GM18907 (cell line): Measurements from ENCODE around the gene HOXC10.

Experiments
- ATAC-seq: cut with Tn5 transposase; IDR thresholded peaks from one replicate; pipeline ENCODE4 v1.9.1; 2021; ENCODE audit warnings: mild to moderate bottlenecking, moderate library complexity; ENCODE audit not compliant: unreplicated experiment

The HOXC10 gene

DNA sequence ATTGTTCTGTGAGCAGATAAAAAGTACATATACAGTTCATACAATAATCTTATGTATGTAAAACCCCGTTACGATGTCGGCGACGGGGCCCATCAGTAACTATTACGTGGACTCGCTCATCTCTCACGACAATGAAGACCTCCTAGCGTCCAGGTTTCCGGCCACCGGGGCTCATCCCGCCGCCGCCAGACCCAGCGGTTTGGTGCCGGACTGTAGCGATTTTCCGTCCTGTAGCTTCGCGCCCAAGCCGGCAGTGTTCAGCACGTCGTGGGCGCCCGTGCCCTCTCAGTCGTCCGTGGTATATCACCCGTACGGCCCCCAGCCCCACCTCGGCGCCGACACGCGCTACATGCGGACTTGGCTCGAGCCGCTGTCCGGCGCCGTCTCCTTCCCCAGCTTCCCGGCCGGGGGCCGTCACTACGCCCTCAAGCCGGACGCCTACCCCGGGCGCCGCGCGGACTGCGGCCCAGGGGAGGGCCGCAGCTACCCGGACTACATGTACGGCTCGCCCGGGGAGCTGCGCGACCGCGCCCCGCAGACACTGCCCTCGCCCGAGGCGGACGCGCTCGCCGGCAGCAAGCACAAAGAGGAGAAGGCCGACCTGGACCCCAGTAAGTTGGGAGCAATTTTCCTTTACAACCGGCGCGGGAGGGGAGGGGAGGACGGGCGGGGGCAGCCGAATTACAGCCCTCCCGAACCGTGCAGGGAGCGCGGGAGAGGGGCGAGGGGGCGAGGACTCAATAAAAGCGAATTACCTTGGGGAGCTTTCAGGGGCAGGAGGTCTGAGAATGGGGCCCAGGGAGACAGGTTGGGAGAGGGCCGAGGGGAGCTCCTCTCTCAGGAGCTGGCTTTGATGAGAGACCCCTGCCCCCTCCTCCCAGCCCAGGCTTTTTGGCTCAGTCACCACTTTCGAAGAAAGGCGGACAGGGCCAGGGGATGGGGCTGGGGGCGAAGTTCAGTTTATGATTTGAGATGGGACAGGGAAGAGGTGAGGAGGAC lies 15.5 kb downstream of the HOXC10 start, which contains the start of gene HOXC9:
HOXC9 (plus strand) TSS at position 46 of the 999 bp plus-strand sequence; CDS start at position 74, 28 bp downstream.
- no peak for ATAC-seq

DNA sequence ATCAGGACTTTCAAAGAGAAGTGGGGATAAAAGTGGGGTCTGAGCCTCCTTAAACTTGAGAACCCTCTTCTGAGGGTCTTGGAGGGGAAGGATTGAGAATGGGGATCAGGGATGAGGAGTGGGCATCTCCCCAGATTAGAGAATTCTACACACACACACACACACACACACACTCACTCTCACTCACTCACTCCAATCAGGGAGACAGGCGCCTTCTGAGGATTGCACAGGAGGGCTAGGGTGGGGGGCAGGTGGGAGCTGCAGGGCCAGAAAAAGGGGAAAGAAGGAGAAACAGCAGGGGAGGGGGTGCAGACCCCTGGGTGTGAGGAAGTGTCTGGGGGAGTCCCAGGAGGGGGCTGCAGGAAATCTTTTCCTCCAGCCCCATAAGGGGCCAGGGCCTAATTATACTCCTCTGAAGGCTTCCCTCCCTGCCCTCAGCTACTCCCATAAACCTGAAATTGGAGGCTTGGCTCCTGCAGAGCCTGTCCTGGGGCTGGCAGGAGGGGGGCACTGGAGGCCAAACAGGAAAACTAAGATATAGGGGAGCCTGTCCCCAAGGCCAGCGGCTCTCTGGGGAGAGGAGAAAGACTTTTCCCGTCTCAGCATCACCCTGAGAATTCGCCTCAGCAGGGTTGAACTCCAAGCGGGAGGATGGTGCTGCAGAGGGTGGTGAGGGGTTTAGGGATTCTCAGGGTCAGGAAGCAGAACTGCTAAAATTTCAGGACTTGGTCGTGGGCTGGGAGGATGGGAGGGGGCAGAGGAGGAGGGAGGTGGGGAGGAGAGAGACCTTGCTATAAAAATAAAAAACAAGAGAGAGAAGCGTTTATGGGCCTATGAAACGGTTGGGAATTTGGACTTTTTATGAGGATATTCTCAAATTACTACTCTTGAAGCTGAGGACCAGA lies 16.6 kb downstream of the HOXC10 start:
- ATAC-seq, result no peak

- ATAC-seq, result no peak
Measured at GRCh38 chr12:54002278-54002914, 17.4 kb downstream of the HOXC10 start.

- no peak for ATAC-seq
Measured at GRCh38 chr12:54002915-54003389, 18.0 kb downstream of the HOXC10 start.

DNA sequence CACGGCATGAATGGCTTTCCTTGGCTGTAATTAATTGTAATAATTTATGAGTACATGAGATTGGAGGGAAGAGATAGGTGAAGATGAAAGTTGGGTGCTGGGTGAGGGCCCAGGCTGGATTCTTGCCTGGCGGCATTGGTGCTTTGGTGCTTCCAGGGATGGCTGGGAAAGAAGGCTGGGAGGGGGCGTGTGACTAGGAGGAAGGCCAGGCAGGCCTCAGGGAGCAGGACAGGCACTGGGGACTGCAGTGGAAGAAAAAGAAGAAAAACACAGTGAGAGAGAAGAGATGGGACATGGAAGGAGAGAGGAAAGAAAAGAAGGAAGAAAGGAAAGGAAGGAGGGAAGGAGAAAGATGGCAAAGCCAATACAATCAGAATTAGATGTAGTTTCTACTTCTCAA lies 18.7 kb downstream of the HOXC10 start:
- no peak for ATAC-seq

GRCh38 chr12:54004063-54004840 lies 19.3 kb downstream of the HOXC10 start:
- no peak for ATAC-seq

- no peak for ATAC-seq
Measured at GRCh38 chr12:54004841-54005530, 20.0 kb downstream of the HOXC10 start.

DNA sequence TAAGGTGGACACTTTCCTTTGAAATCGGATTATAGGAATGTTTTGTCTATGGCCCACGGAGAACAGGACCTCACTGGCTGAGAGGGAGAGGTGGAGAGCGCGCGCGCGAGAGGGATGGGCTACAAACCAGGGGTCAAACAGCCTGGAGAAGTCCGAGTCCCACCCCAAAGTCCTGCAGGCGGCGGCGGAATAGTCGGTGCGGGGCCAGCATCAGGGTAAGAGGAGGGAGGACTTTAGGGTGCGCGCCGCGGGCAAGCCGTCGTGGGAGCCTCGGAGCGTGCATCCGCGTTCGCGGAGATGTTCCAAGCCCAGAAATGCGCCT lies 20.5 kb downstream of the HOXC10 start:
- no peak for ATAC-seq

GRCh38 chr12:54005853-54006558 lies 21.1 kb downstream of the HOXC10 start:
- no peak for ATAC-seq

DNA sequence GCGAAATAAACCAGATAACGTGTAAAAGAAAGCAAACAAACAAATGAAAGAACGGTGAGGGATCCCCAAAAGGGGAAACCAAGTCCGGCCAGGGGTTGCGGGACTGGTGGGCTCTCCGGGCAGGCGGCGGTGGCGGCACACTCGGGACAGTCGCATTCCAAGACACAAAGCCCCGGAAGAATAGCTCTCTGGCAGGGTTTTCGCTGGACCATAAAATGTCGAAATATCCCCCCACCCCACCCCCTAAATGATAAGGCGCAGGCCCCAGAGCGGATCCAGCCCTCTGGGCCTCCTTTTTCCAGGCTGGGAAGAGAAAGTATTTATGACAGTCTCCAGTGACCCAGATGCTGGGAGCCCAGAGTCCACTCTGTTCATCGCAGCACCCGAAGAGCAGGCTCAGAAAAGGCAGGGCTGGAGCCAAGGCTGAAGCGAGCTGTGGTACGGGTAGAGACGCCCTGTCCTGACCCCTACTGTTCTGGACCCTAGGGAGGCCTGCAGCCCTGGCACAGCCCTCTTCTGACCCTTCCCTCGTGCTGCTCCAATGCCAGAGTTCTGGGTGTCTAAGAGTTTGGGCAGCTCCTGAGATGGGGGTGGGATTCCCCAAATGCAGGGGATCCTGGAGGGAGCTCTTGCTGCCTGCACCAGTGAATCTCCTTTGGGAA lies 21.7 kb downstream of the HOXC10 start:
- no peak for ATAC-seq

DNA sequence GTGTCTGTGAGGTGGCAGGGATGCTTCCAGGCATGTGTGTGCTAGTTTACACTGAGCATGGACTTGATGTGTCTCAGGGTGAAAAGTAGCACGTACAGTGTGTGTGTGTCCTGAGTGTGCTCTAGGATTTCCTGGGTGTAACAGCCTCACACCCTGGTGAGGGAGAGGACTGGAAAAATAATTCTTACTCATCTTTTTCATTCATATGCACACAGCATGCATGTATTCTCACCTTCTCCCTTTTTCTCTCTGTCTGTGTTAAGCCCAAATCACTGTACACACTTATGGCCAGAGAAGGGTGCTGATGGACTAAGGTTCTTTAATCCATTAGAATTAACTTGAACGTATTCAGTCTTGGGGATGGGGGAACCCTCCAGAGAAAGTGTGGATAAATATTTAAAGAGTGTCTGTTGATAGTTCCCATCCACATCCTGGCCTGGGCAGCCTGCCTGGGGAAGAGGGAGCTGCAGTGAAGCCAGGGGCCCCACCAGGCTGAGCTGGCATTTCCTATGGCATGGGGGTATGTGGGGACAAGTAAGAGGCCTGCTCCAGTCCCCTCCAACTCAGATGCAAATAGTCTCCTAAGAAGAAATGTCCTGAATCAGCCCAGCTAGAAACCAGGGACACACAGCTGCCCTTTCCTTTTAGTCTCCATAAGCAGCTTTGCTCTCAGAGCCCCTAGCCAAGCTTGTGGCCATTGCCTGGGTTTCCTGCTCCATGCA lies 22.8 kb downstream of the HOXC10 start:
- no peak for ATAC-seq

DNA sequence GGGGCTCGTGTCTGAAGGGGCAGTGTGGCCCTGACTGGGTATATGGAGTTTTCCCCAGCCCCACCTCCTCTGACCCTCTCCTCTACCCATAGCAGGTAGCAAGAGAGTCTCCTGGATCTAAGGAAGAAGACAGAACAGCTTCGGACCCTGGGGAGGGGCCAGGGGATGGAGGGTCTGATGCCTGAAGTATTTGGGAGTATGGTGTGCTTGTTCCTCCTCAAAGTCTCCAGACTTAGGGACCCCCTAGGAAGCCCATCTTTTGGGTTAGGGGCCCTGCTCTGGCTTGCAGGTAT lies 23.3 kb downstream of the HOXC10 start:
- ATAC-seq, result no peak

GRCh38 chr12:54009171-54010052 lies 24.5 kb downstream of the HOXC10 start:
- no peak for ATAC-seq

DNA sequence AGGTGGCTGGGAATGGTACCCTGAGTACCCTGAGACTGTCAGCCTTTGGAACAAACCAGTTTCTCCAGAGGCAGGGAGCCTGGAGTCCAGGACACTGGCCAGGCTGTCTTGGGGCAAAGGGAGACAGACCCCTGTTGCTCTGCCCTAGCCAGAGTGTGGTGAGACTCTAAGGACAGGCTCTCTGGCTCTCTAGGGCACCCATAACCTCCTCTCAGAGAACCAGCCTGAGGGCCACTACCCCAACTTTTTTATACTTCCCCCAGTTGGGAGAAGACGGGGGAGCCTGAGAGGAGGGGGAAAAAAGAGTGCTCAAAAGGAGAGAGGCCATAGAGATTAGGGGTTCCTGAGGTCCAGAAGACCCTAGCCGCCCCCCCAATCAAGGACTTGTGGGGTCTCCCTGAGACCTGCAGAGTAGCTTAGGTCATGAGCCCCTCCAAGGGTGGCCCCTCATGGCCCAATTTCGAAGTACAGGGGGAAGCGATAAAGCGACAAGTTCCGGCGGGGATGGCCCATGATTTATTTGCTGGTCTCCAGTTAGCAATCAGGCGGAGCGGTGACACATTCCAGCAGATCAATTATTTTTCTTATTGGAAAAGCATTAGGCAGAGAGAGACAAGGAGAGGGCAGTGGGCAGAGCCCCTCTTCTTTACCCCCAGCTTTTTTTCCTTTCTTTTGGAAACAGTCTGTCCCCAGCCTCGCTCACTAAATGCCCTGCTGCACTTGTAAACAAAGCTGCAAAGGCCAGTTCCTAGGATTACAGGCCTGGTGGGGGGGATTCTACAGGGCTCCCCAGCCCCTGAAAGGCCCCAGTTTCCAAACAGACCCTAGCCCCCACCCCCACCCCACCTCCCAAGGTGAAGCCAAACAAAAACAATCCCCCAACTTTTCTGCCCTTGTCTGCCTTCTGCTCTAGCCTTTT lies 25.4 kb downstream of the HOXC10 start:
- ATAC-seq, result no peak

DNA sequence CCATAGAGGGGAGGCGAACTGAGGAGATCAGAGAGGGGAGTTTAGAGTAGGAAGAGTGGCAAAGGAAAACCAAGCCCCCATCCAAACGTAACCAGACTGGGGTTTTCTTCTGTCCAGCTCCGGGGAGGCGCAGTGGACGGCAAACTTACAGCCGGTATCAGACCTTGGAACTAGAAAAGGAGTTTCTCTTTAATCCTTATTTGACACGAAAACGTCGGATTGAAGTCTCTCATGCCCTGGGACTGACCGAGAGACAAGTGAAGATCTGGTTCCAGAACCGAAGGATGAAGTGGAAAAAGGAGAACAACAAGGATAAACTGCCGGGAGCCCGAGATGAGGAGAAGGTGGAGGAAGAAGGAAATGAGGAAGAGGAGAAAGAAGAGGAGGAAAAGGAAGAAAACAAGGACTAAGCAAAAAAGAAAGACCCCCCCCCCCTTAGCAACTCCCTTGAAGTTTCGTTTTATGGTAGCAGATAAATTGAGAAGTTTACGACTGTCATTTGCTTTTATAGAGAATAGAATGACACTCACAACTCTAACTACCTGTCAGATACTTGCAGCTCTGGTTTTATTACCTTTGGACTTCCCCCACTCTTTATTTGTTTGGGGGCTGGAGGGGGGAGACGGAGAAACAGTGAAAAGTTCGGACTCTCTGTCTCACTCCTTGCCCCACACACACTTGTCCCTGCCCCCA lies 26.2 kb downstream of the HOXC10 start:
- ATAC-seq, result no peak
